ENCODE data around the gene CAMKMT.
A peak's percentile ranks its signal among the peaks of the same experiment; 100 is the strongest.

The CAMKMT gene

GRCh38 chr2:44477657-44478414 lies 116.1 kb downstream of the CAMKMT start:
- no peak for DNase-seq
- Histone ChIP-seq H3K27ac (ENCODE audit: insufficient read depth in 1 of 2, low read depth in 1 of 2, low read length in 2 of 2, poor library complexity in 1 of 2, severe bottlenecking in 2 of 2) (no peak overlapping the region), H3K4me1 (ENCODE audit: control extremely low read depth in 1 of 4, control insufficient read depth in 4 of 4, insufficient read depth in 4 of 4, low read length in 3 of 4) (peaks cover 0 to 4% (median 0%) of the 10 kb centered on the region in 4 experiments), H3K9me3 (ENCODE audit: control extremely low read depth in 1 of 5, control insufficient read depth in 4 of 5, insufficient read depth in 2 of 5, low read depth in 1 of 5, low read length in 4 of 5) (no peaks in the 10 kb centered on the region), H3K27me3 (replicated peaks in 2 of 5; ENCODE audit: control insufficient read depth in 4 of 5, insufficient read depth in 5 of 5, low read length in 4 of 5) (no peaks in the 10 kb centered on the region), H3K4me3 (ENCODE audit: control insufficient read depth in 1 of 7, extremely low read depth in 1 of 7, insufficient read depth in 4 of 7, low read depth in 2 of 7, low read length in 6 of 7) (no peak overlapping the region), H3K36me3 (ENCODE audit: control insufficient read depth in 4 of 4, insufficient read depth in 4 of 4, low read length in 3 of 4) (no peaks in the 10 kb centered on the region)
- POLR2A ChIA-PET: interaction anchor here (0.5 kb wide), 1 partner anchor 777 kb away, joined by 3 read pairs; no protein-coding TSS in a partner anchor
- CTCF ChIA-PET: interaction anchor here (0.8 to 1.5 kb wide), 6 partner anchors 9 to 1016 kb away, joined by 3 to 5 read pairs (median 3); no protein-coding TSS in a partner anchor
- WGBS (ENCODE audit: insufficient coverage): no CpG with 5 or more reads among the region's 3 CpGs

- ChIA-PET POLR2A (no interaction called here), CTCF (interaction anchor here (0.6 to 2.7 kb wide), 19 partner anchors 9 to 479 kb away, joined by 3 to 14 read pairs (median 4); no protein-coding TSS in a partner anchor)
- H3K27ac ChIP-seq (ENCODE audit: insufficient read depth in 1 of 2, low read depth in 1 of 2, low read length in 2 of 2, poor library complexity in 1 of 2, severe bottlenecking in 2 of 2): no peak overlapping the region
- H3K9me3 ChIP-seq (ENCODE audit: control extremely low read depth in 1 of 5, control insufficient read depth in 4 of 5, insufficient read depth in 2 of 5, low read depth in 1 of 5, low read length in 4 of 5): no peaks in the 10 kb centered on the region
- peak; percentile 80 to 88 (median 87) for DNase-seq
- no peaks in the 10 kb centered on the region for H3K27me3 ChIP-seq (replicated peaks in 2 of 5; ENCODE audit: control insufficient read depth in 4 of 5, insufficient read depth in 5 of 5, low read length in 4 of 5)
- H3K4me3 ChIP-seq (ENCODE audit: control insufficient read depth in 1 of 7, extremely low read depth in 1 of 7, insufficient read depth in 4 of 7, low read depth in 2 of 7, low read length in 6 of 7): no peak overlapping the region
- H3K4me1 ChIP-seq (ENCODE audit: control extremely low read depth in 1 of 4, control insufficient read depth in 4 of 4, insufficient read depth in 4 of 4, low read length in 3 of 4): peaks cover 0 to 4% (median 0%) of the 10 kb centered on the region in 4 experiments
- no peaks in the 10 kb centered on the region for H3K36me3 ChIP-seq (ENCODE audit: control insufficient read depth in 4 of 4, insufficient read depth in 4 of 4, low read length in 3 of 4)
- no CpG with 5 or more reads among the region's 5 CpGs for WGBS (ENCODE audit: insufficient coverage)
Observed at GRCh38 chr2:44479127-44479887, 117.6 kb downstream of the CAMKMT start.

GRCh38 chr2:44480068-44480467 lies 118.3 kb downstream of the CAMKMT start:
- Histone ChIP-seq H3K9me3 (ENCODE audit: control extremely low read depth in 1 of 5, control insufficient read depth in 4 of 5, insufficient read depth in 2 of 5, low read depth in 1 of 5, low read length in 4 of 5) (peaks cover 0 to 3% (median 0%) of the 10 kb centered on the region in 5 experiments), H3K4me3 (ENCODE audit: control insufficient read depth in 1 of 7, extremely low read depth in 1 of 7, insufficient read depth in 4 of 7, low read depth in 2 of 7, low read length in 6 of 7) (no peak overlapping the region), H3K36me3 (ENCODE audit: control insufficient read depth in 4 of 4, insufficient read depth in 4 of 4, low read length in 3 of 4) (no peaks in the 10 kb centered on the region), H3K27me3 (replicated peaks in 2 of 5; ENCODE audit: control insufficient read depth in 4 of 5, insufficient read depth in 5 of 5, low read length in 4 of 5) (no peaks in the 10 kb centered on the region), H3K4me1 (ENCODE audit: control extremely low read depth in 1 of 4, control insufficient read depth in 4 of 4, insufficient read depth in 4 of 4, low read length in 3 of 4) (peaks cover 0 to 4% (median 0%) of the 10 kb centered on the region in 4 experiments), H3K27ac (ENCODE audit: insufficient read depth in 1 of 2, low read depth in 1 of 2, low read length in 2 of 2, poor library complexity in 1 of 2, severe bottlenecking in 2 of 2) (no peak overlapping the region)
- CTCF ChIA-PET: interaction anchor here (0.6 to 2.7 kb wide), 19 partner anchors 9 to 479 kb away, joined by 3 to 14 read pairs (median 4); no protein-coding TSS in a partner anchor
- DNase-seq: peak in 1 of 3 donors; percentile 0
- 100% methylated on average over 1 of the region's 2 CpGs for whole genome bisulfite sequencing (ENCODE audit: insufficient coverage)
- POLR2A ChIA-PET: no interaction called here

- H3K36me3 ChIP-seq (ENCODE audit: control insufficient read depth in 4 of 4, insufficient read depth in 4 of 4, low read length in 3 of 4): no peaks in the 10 kb centered on the region
- ChIA-PET POLR2A (no interaction called here), CTCF (no interaction called here)
- DNase-seq: no peak
- H3K27ac ChIP-seq (ENCODE audit: insufficient read depth in 1 of 2, low read depth in 1 of 2, low read length in 2 of 2, poor library complexity in 1 of 2, severe bottlenecking in 2 of 2): no peak overlapping the region
- peaks cover 0 to 3% (median 0%) of the 10 kb centered on the region in 5 experiments for H3K9me3 ChIP-seq (ENCODE audit: control extremely low read depth in 1 of 5, control insufficient read depth in 4 of 5, insufficient read depth in 2 of 5, low read depth in 1 of 5, low read length in 4 of 5)
- no peak overlapping the region for H3K4me3 ChIP-seq (ENCODE audit: control insufficient read depth in 1 of 7, extremely low read depth in 1 of 7, insufficient read depth in 4 of 7, low read depth in 2 of 7, low read length in 6 of 7)
- no peaks in the 10 kb centered on the region for H3K27me3 ChIP-seq (replicated peaks in 2 of 5; ENCODE audit: control insufficient read depth in 4 of 5, insufficient read depth in 5 of 5, low read length in 4 of 5)
- no CpG with 5 or more reads among the region's 1 CpG for WGBS (ENCODE audit: insufficient coverage)
- H3K4me1 ChIP-seq (ENCODE audit: control extremely low read depth in 1 of 4, control insufficient read depth in 4 of 4, insufficient read depth in 4 of 4, low read length in 3 of 4): no peaks in the 10 kb centered on the region
Observed at GRCh38 chr2:44487052-44487451, 125.3 kb downstream of the CAMKMT start.

- H3K27me3 ChIP-seq (replicated peaks in 2 of 5; ENCODE audit: control insufficient read depth in 4 of 5, insufficient read depth in 5 of 5, low read length in 4 of 5): no peaks in the 10 kb centered on the region
- ChIA-PET CTCF (interaction anchor here (0.6 to 0.9 kb wide), 2 partner anchors 11 to 498 kb away, joined by 3 to 4 read pairs; no protein-coding TSS in a partner anchor), POLR2A (no interaction called here)
- H3K27ac ChIP-seq (ENCODE audit: insufficient read depth in 1 of 2, low read depth in 1 of 2, low read length in 2 of 2, poor library complexity in 1 of 2, severe bottlenecking in 2 of 2): no peak overlapping the region
- no peaks in the 10 kb centered on the region for H3K4me1 ChIP-seq (ENCODE audit: control extremely low read depth in 1 of 4, control insufficient read depth in 4 of 4, insufficient read depth in 4 of 4, low read length in 3 of 4)
- 91% methylated on average over 3 of the region's 3 CpGs for WGBS (ENCODE audit: insufficient coverage)
- H3K36me3 ChIP-seq (ENCODE audit: control insufficient read depth in 4 of 4, insufficient read depth in 4 of 4, low read length in 3 of 4): no peaks in the 10 kb centered on the region
- no peaks in the 10 kb centered on the region for H3K9me3 ChIP-seq (ENCODE audit: control extremely low read depth in 1 of 5, control insufficient read depth in 4 of 5, insufficient read depth in 2 of 5, low read depth in 1 of 5, low read length in 4 of 5)
- H3K4me3 ChIP-seq (ENCODE audit: control insufficient read depth in 1 of 7, extremely low read depth in 1 of 7, insufficient read depth in 4 of 7, low read depth in 2 of 7, low read length in 6 of 7): no peak overlapping the region
- DNase-seq: no peak
Observed at GRCh38 chr2:44490726-44491125, 129.0 kb downstream of the CAMKMT start.

- 100% methylated on average over 2 of the region's 2 CpGs for WGBS (ENCODE audit: insufficient coverage)
- Histone ChIP-seq H3K27ac (ENCODE audit: insufficient read depth in 1 of 2, low read depth in 1 of 2, low read length in 2 of 2, poor library complexity in 1 of 2, severe bottlenecking in 2 of 2) (no peak overlapping the region), H3K4me1 (ENCODE audit: control extremely low read depth in 1 of 4, control insufficient read depth in 4 of 4, insufficient read depth in 4 of 4, low read length in 3 of 4) (no peaks in the 10 kb centered on the region), H3K27me3 (replicated peaks in 2 of 5; ENCODE audit: control insufficient read depth in 4 of 5, insufficient read depth in 5 of 5, low read length in 4 of 5) (no peaks in the 10 kb centered on the region), H3K36me3 (ENCODE audit: control insufficient read depth in 4 of 4, insufficient read depth in 4 of 4, low read length in 3 of 4) (no peaks in the 10 kb centered on the region), H3K9me3 (ENCODE audit: control extremely low read depth in 1 of 5, control insufficient read depth in 4 of 5, insufficient read depth in 2 of 5, low read depth in 1 of 5, low read length in 4 of 5) (no peaks in the 10 kb centered on the region), H3K4me3 (ENCODE audit: control insufficient read depth in 1 of 7, extremely low read depth in 1 of 7, insufficient read depth in 4 of 7, low read depth in 2 of 7, low read length in 6 of 7) (no peak overlapping the region)
- POLR2A ChIA-PET: no interaction called here
- no peak for DNase-seq
- CTCF ChIA-PET: interaction anchor here (1.4 kb wide), 1 partner anchor 15 kb away, joined by 3 read pairs; no protein-coding TSS in a partner anchor
Observed at GRCh38 chr2:44494006-44494405, 132.3 kb downstream of the CAMKMT start.
